A549 (cell line): ENCODE data around the gene DLGAP1. TPM values are rescaled to one million over a fixed set of nuclear protein-coding genes. Genes with fewer than 3 reads are reported as not detected.

ENCODE experiments used
- ATAC-seq, 2 experiments: fragments of 200-7000 bp in 1 of 2; fragments of >200 bp in 1 of 2; cut with Nextera tagmentation in 1 of 2; cut with Tn5 transposase in 1 of 2; 3 replicates each; pipeline versions ENCODE4 v1.8.0 to v1.9.1; 2018 to 2020; ENCODE audit warnings: mild to moderate bottlenecking in 1 of 2, moderate library complexity in 1 of 2
- CTCF ChIA-PET: fragments of 300-600 bp; sonication (Branson Sonifier 250); formaldehyde crosslinking; extraction: SDS; loops from one replicate; lab custom pipeline; 2021; ENCODE audit warnings: antibody characterized with exemption, inconsistent platforms; lab: Yijun Ruan, JAX
- POLR2A ChIA-PET: fragments of 350-600 bp; formaldehyde crosslinking; extraction: SDS; loops from one replicate; lab custom pipeline; 2021; ENCODE audit warnings: antibody characterized with exemption, inconsistent platforms; lab: Yijun Ruan, JAX
- DNase-seq, 2 experiments: peaks; one replicate each; pipeline versions ENCODE4 v3.0.0 to v3.0.0-alpha.2; 2011 to 2016; ENCODE audit warnings: low read depth in 1 of 2, low spot score in 1 of 2
- FAIRE-seq: peaks from 2 replicates; lab custom pipeline; 2011; peaks lifted over from hg19 to GRCh38; lab: Jason Lieb, UNC
- H3K27ac ChIP-seq, 2 experiments: fragments of >200 bp; sonication (Bioruptor Twin); formaldehyde crosslinking; 3 replicates each; pipeline ENCODE4 v1.5.1; 2016 to 2017
- H3K4me1 ChIP-seq: fragments of >200 bp; sonication (Bioruptor Twin); formaldehyde crosslinking; 3 replicates; pipeline ENCODE4 v1.6.1; 2016
- H3K4me2 ChIP-seq: fragments of >200 bp; sonication (Bioruptor Twin); formaldehyde crosslinking; 3 replicates; pipeline ENCODE4 v1.6.1; 2016
- H3K4me3 ChIP-seq: fragments of >200 bp; sonication (Bioruptor Twin); formaldehyde crosslinking; 3 replicates; pipeline ENCODE4 v1.5.1; 2016
- H3K9me3 ChIP-seq: fragments of >200 bp; sonication (Bioruptor Twin); formaldehyde crosslinking; 3 replicates; pipeline ENCODE4 v1.6.1; 2016
- BHLHE40 ChIP-seq: IDR thresholded peaks from 2 replicates; pipeline ENCODE4 v1.6.1; 2012; ENCODE audit warnings: low read depth, low read length, inconsistent platforms
- CBX2 ChIP-seq: fragments of 200-600 bp; sonication (generic); IDR thresholded peaks from 2 replicates; pipeline ENCODE4 v1.6.1; 2016; ENCODE audit warnings: low read depth, mild to moderate bottlenecking, borderline replicate concordance
- CBX8 ChIP-seq: fragments of 200-600 bp; sonication (generic); IDR thresholded peaks from 2 replicates; pipeline ENCODE4 v1.6.1; 2016
- CEBPB ChIP-seq, 2 experiments: fragments of >200 bp in 1 of 2; sonication (Bioruptor Twin) in 1 of 2; formaldehyde crosslinking in 1 of 2; IDR thresholded peaks; 2 replicates each; pipeline ENCODE4 v1.6.1; 2012 to 2016
- CHD2 ChIP-seq: fragments of 150-350 bp; IDR thresholded peaks from 2 replicates; pipeline ENCODE4 v1.6.1; 2014; ENCODE audit warnings: low read length; ENCODE audit not compliant: partially characterized antibody
- EP300 ChIP-seq, 2 experiments: fragments of >200 bp; sonication (Bioruptor Twin); formaldehyde crosslinking; IDR thresholded peaks; 2 replicates in 1 of 2; 3 replicates in 1 of 2; pipeline ENCODE4 v1.6.1; 2016 to 2017
- FOXS1 ChIP-seq: fragments of 250-450 bp; sonication (Bioruptor Pico); IDR thresholded peaks from 2 replicates; pipeline ENCODE4 v1.5.0; 2020; ENCODE audit warnings: mild to moderate bottlenecking, moderate library complexity
- GATA3 ChIP-seq: IDR thresholded peaks from 2 replicates; pipeline ENCODE4 v1.6.1; 2012; ENCODE audit warnings: borderline replicate concordance
- HOXB13 ChIP-seq: fragments of 250-450 bp; sonication (Bioruptor Pico); IDR thresholded peaks from 2 replicates; pipeline ENCODE4 v1.5.0; 2020; ENCODE audit warnings: low read depth, mild to moderate bottlenecking, moderate library complexity
- JUNB ChIP-seq: fragments of >200 bp; sonication (Bioruptor Twin); formaldehyde crosslinking; IDR thresholded peaks from 2 replicates; pipeline ENCODE4 v1.6.1; 2016
- MAFK ChIP-seq: fragments of 450-650 bp; IDR thresholded peaks from 2 replicates; pipeline ENCODE4 v1.6.1; 2014; ENCODE audit not compliant: partially characterized antibody
- POLR2A ChIP-seq: IDR thresholded peaks from 2 replicates; pipeline ENCODE4 v1.6.1; 2012; ENCODE audit warnings: mild to moderate bottlenecking, low read length
- POLR2AphosphoS2 ChIP-seq: conservative IDR thresholded peaks from 2 replicates; pipeline ENCODE4 v1.6.1; 2012; ENCODE audit warnings: low read length, improper control_type of control experiment, inconsistent platforms
- RAD21 ChIP-seq, 2 experiments: fragments of >200 bp in 1 of 2; sonication (Bioruptor Twin) in 1 of 2; formaldehyde crosslinking in 1 of 2; IDR thresholded peaks in 1 of 2; conservative IDR thresholded peaks in 1 of 2; 2 replicates in 1 of 2; 3 replicates in 1 of 2; pipeline ENCODE4 v1.6.1; 2012 to 2018; ENCODE audit warnings: inconsistent platforms in 1 of 2
- RCOR1 ChIP-seq: fragments of 150-350 bp; IDR thresholded peaks from 2 replicates; pipeline ENCODE4 v1.6.1; 2014; ENCODE audit warnings: antibody characterized with exemption, low read length, low read depth
- ZFP36 ChIP-seq: fragments of 450-650 bp; IDR thresholded peaks from 2 replicates; pipeline ENCODE4 v1.6.1; 2014; ENCODE audit warnings: borderline replicate concordance; ENCODE audit not compliant: partially characterized antibody
- whole genome bisulfite sequencing: methylation state at CpG from one replicate; pipeline ENCODE4 v1.1.6; 2017; ENCODE audit errors: missing lambda C conversion rate; 5-methylcytosine and 5-hydroxymethylcytosine counted together
- polyA plus RNA-seq, 4 experiments: library from polyadenylated mRNA; depleted of rRNA in 3 of 4; stranded (reverse); fragments of >200 nt; fragmentation: RNase III in 1 of 4; extraction: RNeasy Plus Mini Kit Qiagen cat#74134 plus additional on column Dnase treatment in 1 of 4; gene quantifications; 2 replicates in 3 of 4; 3 replicates in 1 of 4; pipeline ENCODE4 v1.2.3, GENCODE V29; 2011 to 2017
- TF ChIP-seq, protein P1 (sequence below): fragments of 150-350 bp; IDR thresholded peaks from 2 replicates; pipeline ENCODE4 v1.6.1; 2014; ENCODE audit warnings: low read depth, mild to moderate bottlenecking, low read length
- TF ChIP-seq, protein P2 (sequence below): fragments of >200 bp; sonication (Bioruptor Twin); formaldehyde crosslinking; IDR thresholded peaks from 2 replicates; pipeline ENCODE4 v1.6.1; 2016
- TF ChIP-seq, protein P3 (sequence below): fragments of 450-650 bp; IDR thresholded peaks from 2 replicates; pipeline ENCODE4 v1.6.1; 2014; ENCODE audit warnings: antibody characterized with exemption
- TF ChIP-seq, protein P4 (sequence below): fragments of >200 bp; sonication (Bioruptor Twin); formaldehyde crosslinking; IDR thresholded peaks from 3 replicates; pipeline ENCODE4 v1.5.1; 2016
- TF ChIP-seq, protein P5 (sequence below): IDR thresholded peaks from 2 replicates; pipeline ENCODE4 v1.6.1; 2012

The DLGAP1 gene
- polyA plus RNA-seq, 2 of the 4 experiments (the other 2 are of a cell fraction) = 0.04 to 0.12 TPM

DNA sequence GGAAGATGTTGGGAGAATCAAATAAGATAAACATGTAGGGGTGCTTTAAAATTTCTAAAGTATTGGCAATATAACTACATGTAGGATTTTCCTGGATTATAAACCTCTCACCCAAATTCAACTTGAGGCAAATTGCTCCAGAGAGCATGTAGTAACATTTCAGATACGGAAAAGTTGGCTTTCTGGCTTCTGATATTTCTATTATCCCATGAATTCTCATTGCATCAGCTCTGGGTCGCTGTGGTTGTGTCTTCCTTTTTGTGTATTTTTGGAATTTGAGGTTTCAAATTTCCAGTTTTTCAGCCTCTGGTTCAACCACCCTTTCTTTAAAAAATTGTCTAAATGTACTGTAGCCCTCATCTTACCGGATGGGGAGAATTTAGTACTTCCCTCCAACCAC, 972.8 kb downstream of the DLGAP1 start (continued):
- TF ChIP-seq, protein P1, sequence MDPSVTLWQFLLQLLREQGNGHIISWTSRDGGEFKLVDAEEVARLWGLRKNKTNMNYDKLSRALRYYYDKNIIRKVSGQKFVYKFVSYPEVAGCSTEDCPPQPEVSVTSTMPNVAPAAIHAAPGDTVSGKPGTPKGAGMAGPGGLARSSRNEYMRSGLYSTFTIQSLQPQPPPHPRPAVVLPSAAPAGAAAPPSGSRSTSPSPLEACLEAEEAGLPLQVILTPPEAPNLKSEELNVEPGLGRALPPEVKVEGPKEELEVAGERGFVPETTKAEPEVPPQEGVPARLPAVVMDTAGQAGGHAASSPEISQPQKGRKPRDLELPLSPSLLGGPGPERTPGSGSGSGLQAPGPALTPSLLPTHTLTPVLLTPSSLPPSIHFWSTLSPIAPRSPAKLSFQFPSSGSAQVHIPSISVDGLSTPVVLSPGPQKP = no peak
- TF ChIP-seq, protein P2, sequence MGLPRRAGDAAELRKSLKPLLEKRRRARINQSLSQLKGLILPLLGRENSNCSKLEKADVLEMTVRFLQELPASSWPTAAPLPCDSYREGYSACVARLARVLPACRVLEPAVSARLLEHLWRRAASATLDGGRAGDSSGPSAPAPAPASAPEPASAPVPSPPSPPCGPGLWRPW = no peak

DNA sequence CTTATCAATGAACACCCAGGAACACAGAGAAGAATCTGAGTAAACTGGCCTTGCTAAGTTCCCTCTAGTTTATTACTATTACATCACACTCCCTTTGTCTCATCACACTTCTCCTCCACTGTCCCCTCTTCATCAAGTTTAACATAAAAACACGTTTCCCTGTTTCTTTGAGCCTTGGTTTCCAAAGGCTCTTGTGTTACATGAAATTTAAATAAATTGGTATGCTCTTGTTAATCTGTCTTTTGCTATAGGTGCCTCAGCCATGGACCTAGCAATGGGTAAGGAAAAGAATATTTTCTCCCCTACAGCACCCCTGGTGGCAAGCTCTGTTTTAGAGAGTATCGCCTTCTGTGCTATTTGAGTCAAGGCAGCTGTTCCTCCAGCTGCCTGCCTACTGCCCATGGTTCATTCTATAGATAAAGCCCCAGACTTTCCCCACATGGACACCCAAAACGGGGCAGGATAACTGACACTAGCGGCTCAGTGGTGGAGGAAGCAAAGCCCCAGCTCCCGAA, 973.4 kb downstream of the DLGAP1 start:
- TF ChIP-seq BHLHE40 (no peak), ZFP36 (no peak), POLR2A (no peak), EP300 (IDR thresholded peaks at IDR 0.05) (no peak), RAD21 (conservative IDR thresholded peaks at IDR 0.05 in 1 of 2, IDR thresholded peaks at IDR 0.05 in 1 of 2) (peak; percentile 8 to 29; a peak in 2 of 5 replicates), CBX8 (no peak), GATA3 (no peak), POLR2AphosphoS2 (no peak), MAFK (no peak), HOXB13 (CRISPR knock-in tag) (no peak), CHD2 (no peak), CBX2 (no peak)
- TF ChIP-seq, protein P3, sequence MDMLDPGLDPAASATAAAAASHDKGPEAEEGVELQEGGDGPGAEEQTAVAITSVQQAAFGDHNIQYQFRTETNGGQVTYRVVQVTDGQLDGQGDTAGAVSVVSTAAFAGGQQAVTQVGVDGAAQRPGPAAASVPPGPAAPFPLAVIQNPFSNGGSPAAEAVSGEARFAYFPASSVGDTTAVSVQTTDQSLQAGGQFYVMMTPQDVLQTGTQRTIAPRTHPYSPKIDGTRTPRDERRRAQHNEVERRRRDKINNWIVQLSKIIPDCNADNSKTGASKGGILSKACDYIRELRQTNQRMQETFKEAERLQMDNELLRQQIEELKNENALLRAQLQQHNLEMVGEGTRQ = no peak
- TF ChIP-seq, protein P4, sequence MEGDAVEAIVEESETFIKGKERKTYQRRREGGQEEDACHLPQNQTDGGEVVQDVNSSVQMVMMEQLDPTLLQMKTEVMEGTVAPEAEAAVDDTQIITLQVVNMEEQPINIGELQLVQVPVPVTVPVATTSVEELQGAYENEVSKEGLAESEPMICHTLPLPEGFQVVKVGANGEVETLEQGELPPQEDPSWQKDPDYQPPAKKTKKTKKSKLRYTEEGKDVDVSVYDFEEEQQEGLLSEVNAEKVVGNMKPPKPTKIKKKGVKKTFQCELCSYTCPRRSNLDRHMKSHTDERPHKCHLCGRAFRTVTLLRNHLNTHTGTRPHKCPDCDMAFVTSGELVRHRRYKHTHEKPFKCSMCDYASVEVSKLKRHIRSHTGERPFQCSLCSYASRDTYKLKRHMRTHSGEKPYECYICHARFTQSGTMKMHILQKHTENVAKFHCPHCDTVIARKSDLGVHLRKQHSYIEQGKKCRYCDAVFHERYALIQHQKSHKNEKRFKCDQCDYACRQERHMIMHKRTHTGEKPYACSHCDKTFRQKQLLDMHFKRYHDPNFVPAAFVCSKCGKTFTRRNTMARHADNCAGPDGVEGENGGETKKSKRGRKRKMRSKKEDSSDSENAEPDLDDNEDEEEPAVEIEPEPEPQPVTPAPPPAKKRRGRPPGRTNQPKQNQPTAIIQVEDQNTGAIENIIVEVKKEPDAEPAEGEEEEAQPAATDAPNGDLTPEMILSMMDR = peak; percentile 28; the same call in 2 of the 3 replicates
- FAIRE-seq (no peak), DNase-seq (peak in 1 of 2 experiments; percentile 28), ATAC-seq (peak; percentile 70 to 90; a peak in 4 of 6 replicates)
- ChIA-PET CTCF (interaction anchor here (1.1 to 1.6 kb wide), 6 partner anchors 8 to 185 kb away, joined by 3 to 5 read pairs (median 3); no protein-coding TSS in a partner anchor), POLR2A (no interaction called here)
- H3K4me1 ChIP-seq = no peaks in the 10 kb centered on the region
- peak overlapping the region in 1 of 2 experiments; percentile 46; a peak in 2 of 6 replicates for H3K27ac ChIP-seq
- 46% methylated on average over 5 of the region's 5 CpGs for WGBS
- no peaks in the 10 kb centered on the region for H3K9me3 ChIP-seq
- no peak overlapping the region for H3K4me2 ChIP-seq
- no peak overlapping the region for H3K4me3 ChIP-seq

DNA sequence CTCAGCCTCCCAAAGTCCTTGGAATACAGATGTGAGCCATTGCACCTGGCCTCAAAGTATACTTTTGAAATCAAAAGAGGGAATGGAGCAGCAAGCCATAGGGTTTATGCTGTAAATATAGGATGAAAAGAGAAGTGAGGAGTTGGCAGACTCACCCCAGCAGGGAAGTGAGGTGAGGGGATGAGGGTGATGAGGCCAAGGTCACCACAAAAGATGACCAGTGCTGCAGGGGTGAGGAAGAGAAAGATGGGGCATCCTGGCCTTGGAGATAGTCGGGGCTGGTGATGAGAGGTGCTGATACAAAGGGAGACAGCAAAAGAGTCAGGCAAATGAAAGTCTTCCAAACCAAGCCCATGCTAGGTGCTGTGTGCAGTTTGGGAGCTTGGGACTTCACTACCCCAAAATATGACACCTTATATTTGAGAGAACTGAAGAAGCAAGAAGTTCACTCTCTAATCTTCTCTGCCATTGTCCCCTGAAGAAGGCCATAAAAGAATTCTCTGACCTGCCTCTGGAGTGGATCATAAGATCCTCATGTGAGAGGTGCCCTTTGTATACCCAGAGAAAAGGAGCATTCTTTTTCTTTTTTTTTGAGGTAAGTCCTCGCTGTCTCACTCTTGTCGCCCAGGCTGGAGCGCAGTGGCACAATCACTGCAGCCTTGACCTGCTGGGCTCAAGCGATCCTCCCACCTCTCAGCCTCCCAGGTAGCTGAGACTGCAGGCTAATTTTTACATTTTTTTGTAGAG, 974.1 kb downstream of the DLGAP1 start:
- ATAC-seq (no peak), DNase-seq (no peak), FAIRE-seq (no peak)
- no peak for TF ChIP-seq JUNB
- TF ChIP-seq FOXS1 (CRISPR knock-in tag) = no peak
- TF ChIP-seq CEBPB (IDR thresholded peaks at IDR 0.05) = no peak
- TF ChIP-seq RCOR1 = no peak
- TF ChIP-seq, protein P5, sequence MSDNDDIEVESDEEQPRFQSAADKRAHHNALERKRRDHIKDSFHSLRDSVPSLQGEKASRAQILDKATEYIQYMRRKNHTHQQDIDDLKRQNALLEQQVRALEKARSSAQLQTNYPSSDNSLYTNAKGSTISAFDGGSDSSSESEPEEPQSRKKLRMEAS = no peak
- TF ChIP-seq EP300 (IDR thresholded peaks at IDR 0.05) = no peak
- no peaks in the 10 kb centered on the region for H3K9me3 ChIP-seq
- 89% methylated on average over 5 of the region's 5 CpGs for WGBS
- H3K4me3 ChIP-seq = no peak overlapping the region
- no peak overlapping the region for H3K4me2 ChIP-seq
- peak overlapping the region in 1 of 2 experiments; percentile 46; a peak in 2 of 6 replicates for H3K27ac ChIP-seq
- ChIA-PET POLR2A (no interaction called here), CTCF (interaction anchor here (0.9 to 1.6 kb wide), 3 partner anchors 8 to 185 kb away, joined by 3 to 4 read pairs (median 3); no protein-coding TSS in a partner anchor)
- no peaks in the 10 kb centered on the region for H3K4me1 ChIP-seq
